Nephron progenitor cell (in vitro differentiated cells): ENCODE results near the gene MRPL27.

Experiments used
- DNase-seq: peaks from one replicate; pipeline ENCODE4 v3.0.0; 2021
- H3K27ac Mint-ChIP-seq: 2 replicates; pipeline ENCODE4 v1.8.0; 2021; ENCODE audit warnings: mild to moderate bottlenecking, moderate library complexity, mixed read lengths
- H3K27me3 Mint-ChIP-seq: 2 replicates; pipeline ENCODE4 v1.8.0; 2021; ENCODE audit warnings: mild to moderate bottlenecking, low read depth, mixed read lengths; ENCODE audit not compliant: poor library complexity
- H3K36me3 Mint-ChIP-seq: 2 replicates; pipeline ENCODE4 v1.8.0; 2021; ENCODE audit warnings: low read depth, mixed read lengths
- H3K4me1 Mint-ChIP-seq: 2 replicates; pipeline ENCODE4 v1.8.0; 2021; ENCODE audit warnings: mixed read lengths
- H3K4me3 Mint-ChIP-seq: 2 replicates; pipeline ENCODE4 v1.8.0; 2021; ENCODE audit warnings: mild to moderate bottlenecking, moderate library complexity, mixed read lengths
- H3K9me3 Mint-ChIP-seq: 2 replicates; pipeline ENCODE4 v1.8.0; 2021; ENCODE audit warnings: mild to moderate bottlenecking, moderate library complexity, mixed read lengths
- TF ChIP-seq, protein P1 (sequence below): fragments of 200-600 bp; sonication (generic); IDR thresholded peaks from 2 replicates; pipeline ENCODE4 v1.5.0; 2021; ENCODE audit warnings: antibody characterized with exemption

MRPL27 gene

DNA sequence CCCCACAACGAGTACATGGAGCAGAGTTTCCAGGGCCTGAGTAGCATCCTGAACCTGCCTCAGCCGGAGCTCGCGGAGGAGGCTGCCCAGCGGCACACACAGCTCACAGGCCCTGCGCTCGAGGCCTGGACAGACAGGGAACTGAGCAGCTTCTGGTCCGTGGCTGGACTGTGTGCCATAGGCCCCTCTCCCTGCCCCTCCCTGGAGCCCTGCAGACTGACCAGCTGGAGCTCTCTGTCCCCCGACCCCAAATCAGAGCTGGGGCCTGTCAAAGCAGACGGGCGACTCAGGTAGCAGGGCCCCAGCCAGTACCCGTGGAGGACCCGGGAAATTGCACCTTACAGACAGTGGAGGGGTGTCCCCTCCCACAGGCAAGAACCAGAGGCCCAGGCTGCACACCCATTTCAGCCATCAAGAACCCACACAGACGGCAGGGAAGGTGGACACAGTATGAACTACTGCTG lies 13.0 kb downstream of the MRPL27 start:
- Mint-ChIP-seq H3K4me1 (peaks cover 33% of the 10 kb centered on the region), H3K9me3 (no peaks in the 10 kb centered on the region), H3K27ac (no peak overlapping the region), H3K36me3 (peaks cover 21% of the 10 kb centered on the region), H3K27me3 (no peaks in the 10 kb centered on the region), H3K4me3 (no peak overlapping the region)
- TF ChIP-seq, protein P1, sequence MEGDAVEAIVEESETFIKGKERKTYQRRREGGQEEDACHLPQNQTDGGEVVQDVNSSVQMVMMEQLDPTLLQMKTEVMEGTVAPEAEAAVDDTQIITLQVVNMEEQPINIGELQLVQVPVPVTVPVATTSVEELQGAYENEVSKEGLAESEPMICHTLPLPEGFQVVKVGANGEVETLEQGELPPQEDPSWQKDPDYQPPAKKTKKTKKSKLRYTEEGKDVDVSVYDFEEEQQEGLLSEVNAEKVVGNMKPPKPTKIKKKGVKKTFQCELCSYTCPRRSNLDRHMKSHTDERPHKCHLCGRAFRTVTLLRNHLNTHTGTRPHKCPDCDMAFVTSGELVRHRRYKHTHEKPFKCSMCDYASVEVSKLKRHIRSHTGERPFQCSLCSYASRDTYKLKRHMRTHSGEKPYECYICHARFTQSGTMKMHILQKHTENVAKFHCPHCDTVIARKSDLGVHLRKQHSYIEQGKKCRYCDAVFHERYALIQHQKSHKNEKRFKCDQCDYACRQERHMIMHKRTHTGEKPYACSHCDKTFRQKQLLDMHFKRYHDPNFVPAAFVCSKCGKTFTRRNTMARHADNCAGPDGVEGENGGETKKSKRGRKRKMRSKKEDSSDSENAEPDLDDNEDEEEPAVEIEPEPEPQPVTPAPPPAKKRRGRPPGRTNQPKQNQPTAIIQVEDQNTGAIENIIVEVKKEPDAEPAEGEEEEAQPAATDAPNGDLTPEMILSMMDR: no peak
- DNase-seq: no peak

DNA sequence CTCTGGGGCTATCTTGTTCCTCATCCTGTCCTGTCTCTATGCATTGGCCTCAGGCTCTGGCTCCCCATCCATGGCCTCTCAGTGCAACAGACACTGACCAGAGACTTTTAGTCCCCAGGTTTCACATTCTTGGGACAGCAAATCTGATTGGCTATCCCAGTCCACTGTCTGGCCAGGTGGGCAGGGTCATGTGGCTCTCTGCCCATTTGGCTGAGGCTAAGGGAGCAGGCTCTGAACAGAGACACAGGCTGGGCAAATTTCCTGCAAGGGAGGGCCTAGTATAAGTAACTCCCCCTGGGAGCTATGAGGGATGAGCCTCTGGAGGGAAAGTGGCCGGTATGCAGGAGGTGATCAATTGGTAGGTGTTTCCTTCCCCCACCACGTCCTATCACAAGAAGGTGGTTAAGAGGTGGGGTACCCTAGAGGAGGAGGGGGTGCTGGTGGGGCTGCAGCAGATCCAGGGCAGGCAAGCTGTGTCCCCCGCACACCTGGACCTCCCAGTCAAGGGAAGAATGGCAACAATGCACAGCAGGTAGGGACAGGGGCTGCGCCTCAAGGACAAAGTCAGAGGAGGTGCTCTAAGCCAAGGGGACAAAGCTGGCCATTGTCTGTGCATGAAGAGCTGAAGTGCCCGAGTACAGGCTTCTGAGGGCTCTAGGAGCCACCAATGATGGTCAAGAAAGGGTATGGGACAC lies 13.8 kb downstream of the MRPL27 start:
- Mint-ChIP-seq H3K4me3 (no peak overlapping the region), H3K36me3 (peaks cover 21% of the 10 kb centered on the region), H3K9me3 (no peaks in the 10 kb centered on the region), H3K27ac (no peak overlapping the region), H3K27me3 (no peaks in the 10 kb centered on the region), H3K4me1 (peaks cover 24% of the 10 kb centered on the region)
- TF ChIP-seq, protein P1: no peak
- no peak for DNase-seq

DNA sequence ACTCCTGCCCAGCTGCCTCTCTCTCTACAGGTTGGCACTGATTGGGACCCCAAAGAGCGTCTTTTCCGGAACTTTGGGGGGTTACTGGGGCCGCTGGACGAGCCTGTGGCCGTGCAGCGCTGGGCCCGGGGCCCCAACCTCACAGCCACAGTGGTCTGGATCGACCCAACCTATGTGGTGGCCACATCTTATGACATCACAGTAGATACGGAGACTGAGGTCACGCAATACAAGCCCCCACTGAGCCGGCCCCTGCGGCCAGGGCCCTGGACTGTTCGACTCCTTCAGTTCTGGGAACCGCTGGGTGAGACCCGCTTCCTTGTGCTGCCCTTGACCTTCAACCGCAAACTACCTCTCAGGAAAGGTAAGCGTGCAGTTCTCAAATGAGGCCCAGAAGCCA lies 14.8 kb downstream of the MRPL27 start:
- peaks cover 24% of the 10 kb centered on the region for H3K36me3 Mint-ChIP-seq
- no peak overlapping the region for H3K27ac Mint-ChIP-seq
- DNase-seq: no peak
- TF ChIP-seq, protein P1: no peak
- no peak overlapping the region for H3K4me3 Mint-ChIP-seq
- H3K27me3 Mint-ChIP-seq: no peaks in the 10 kb centered on the region
- peaks cover 15% of the 10 kb centered on the region for H3K4me1 Mint-ChIP-seq
- no peaks in the 10 kb centered on the region for H3K9me3 Mint-ChIP-seq

DNA sequence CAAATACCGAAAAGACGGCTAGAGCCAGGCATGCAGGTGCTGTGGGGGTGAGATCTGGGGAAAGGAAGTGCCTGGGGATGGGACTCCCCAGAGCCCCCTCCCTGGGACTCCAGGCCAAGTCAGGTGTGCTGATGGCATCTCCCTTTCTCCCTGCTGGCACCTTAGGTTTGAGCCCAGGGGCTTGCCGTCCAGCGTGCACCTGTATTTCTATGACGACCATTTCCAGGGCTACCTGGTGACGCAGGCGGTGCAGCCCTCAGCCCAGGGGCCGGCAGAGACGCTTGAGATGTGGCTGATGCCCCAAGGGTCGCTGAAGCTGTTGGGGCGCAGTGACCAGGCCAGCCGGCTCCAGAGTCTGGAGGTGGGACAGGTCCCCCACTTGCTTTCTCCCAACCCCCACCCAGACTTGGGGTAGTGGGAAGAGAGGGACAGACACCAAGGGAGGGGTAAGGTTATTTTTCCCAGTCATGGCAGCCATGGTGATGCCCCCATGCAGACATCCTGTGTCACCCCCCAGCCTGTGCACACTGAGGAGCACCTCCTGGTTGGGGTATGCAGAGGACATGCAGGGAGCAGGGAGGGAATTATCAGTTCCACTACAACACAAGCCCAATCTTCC lies 16.0 kb downstream of the MRPL27 start:
- TF ChIP-seq, protein P1: no peak
- Mint-ChIP-seq H3K27me3 (no peaks in the 10 kb centered on the region), H3K4me3 (no peak overlapping the region), H3K27ac (no peak overlapping the region), H3K9me3 (no peaks in the 10 kb centered on the region), H3K4me1 (peaks cover 8% of the 10 kb centered on the region), H3K36me3 (peaks cover 33% of the 10 kb centered on the region)
- DNase-seq: no peak

DNA sequence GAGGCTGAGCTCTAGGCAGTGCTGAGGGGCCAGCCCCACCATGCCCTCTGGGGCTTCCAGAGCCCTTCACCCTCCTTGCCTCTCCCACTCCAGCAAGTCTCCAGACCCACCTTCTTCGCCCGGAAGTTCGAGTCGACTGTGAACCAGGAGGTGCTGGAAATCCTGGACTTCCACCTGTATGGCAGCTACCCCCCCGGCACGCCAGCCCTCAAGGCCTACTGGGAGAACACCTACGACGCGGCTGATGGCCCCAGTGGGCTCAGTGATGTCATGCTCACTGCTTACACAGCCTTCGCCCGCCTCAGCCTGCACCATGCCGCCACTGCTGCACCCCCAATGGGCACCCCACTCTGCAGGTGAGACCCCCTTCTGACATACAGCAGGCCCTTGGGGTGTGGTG lies 16.6 kb downstream of the MRPL27 start:
- Mint-ChIP-seq H3K27me3 (no peaks in the 10 kb centered on the region), H3K27ac (no peak overlapping the region), H3K4me1 (peaks cover 5% of the 10 kb centered on the region), H3K4me3 (no peak overlapping the region), H3K9me3 (no peaks in the 10 kb centered on the region), H3K36me3 (peaks cover 39% of the 10 kb centered on the region)
- TF ChIP-seq, protein P1: no peak
- no peak for DNase-seq
